ENCODE data around the gene PCSK5.

The PCSK5 gene

GRCh38 chr9:75930730-75931321, 40.4 kb downstream of the PCSK5 start:
- in situ Hi-C loops (cut with HindIII; ENCODE audit: low pct_ligation_motif_present, low sequenced_read_pairs) = no loop called here
- no peaks in the 10 kb centered on the region for H3K36me3 ChIP-seq (replicated peaks)
- no peak for DNase-seq
- H3K27me3 ChIP-seq (replicated peaks) = no peaks in the 10 kb centered on the region
- H3K4me3 ChIP-seq (ENCODE audit: low read depth, low read length) = no peak overlapping the region
- TF ChIP-seq CTCF (IDR thresholded peaks at IDR 0.05; ENCODE audit: low read depth, low read length, missing control alignments) = no peak
- no peak overlapping the region for H3K27ac ChIP-seq

- H3K27me3 ChIP-seq (replicated peaks) = no peaks in the 10 kb centered on the region
- DNase-seq = no peak
- H3K36me3 ChIP-seq (replicated peaks) = no peaks in the 10 kb centered on the region
- TF ChIP-seq CTCF (IDR thresholded peaks at IDR 0.05; ENCODE audit: low read depth, low read length, missing control alignments) = no peak
- in situ Hi-C loops (cut with HindIII; ENCODE audit: low pct_ligation_motif_present, low sequenced_read_pairs) = no loop called here
- no peak overlapping the region for H3K4me3 ChIP-seq (ENCODE audit: low read depth, low read length)
- H3K27ac ChIP-seq = no peak overlapping the region
These were observed 43.5 kb downstream of the PCSK5 start for GRCh38 chr9:75933982-75934381.

- in situ Hi-C loops (cut with HindIII; ENCODE audit: low pct_ligation_motif_present, low sequenced_read_pairs) = no loop called here
- no peak for DNase-seq
- Histone ChIP-seq H3K36me3 (replicated peaks) (no peaks in the 10 kb centered on the region), H3K27me3 (replicated peaks) (no peaks in the 10 kb centered on the region), H3K27ac (no peak overlapping the region), H3K4me3 (ENCODE audit: low read depth, low read length) (no peak overlapping the region)
- no peak for TF ChIP-seq CTCF (IDR thresholded peaks at IDR 0.05; ENCODE audit: low read depth, low read length, missing control alignments)
These were observed 45.1 kb downstream of the PCSK5 start for GRCh38 chr9:75935591-75935990.

- no peak for TF ChIP-seq CTCF (IDR thresholded peaks at IDR 0.05; ENCODE audit: low read depth, low read length, missing control alignments)
- Histone ChIP-seq H3K4me3 (ENCODE audit: low read depth, low read length) (no peak overlapping the region), H3K36me3 (replicated peaks) (no peaks in the 10 kb centered on the region), H3K27ac (no peak overlapping the region), H3K27me3 (replicated peaks) (no peaks in the 10 kb centered on the region)
- no peak for DNase-seq
- in situ Hi-C loops (cut with HindIII; ENCODE audit: low pct_ligation_motif_present, low sequenced_read_pairs) = no loop called here
These were observed 47.2 kb downstream of the PCSK5 start for GRCh38 chr9:75937521-75938258.

GRCh38 chr9:75938946-75939345, 48.5 kb downstream of the PCSK5 start:
- H3K27me3 ChIP-seq (replicated peaks) = no peaks in the 10 kb centered on the region
- no peaks in the 10 kb centered on the region for H3K36me3 ChIP-seq (replicated peaks)
- in situ Hi-C loops (cut with HindIII; ENCODE audit: low pct_ligation_motif_present, low sequenced_read_pairs) = no loop called here
- DNase-seq = no peak
- H3K4me3 ChIP-seq (ENCODE audit: low read depth, low read length) = no peak overlapping the region
- no peak for TF ChIP-seq CTCF (IDR thresholded peaks at IDR 0.05; ENCODE audit: low read depth, low read length, missing control alignments)
- H3K27ac ChIP-seq = no peak overlapping the region
